ENCODE results near the gene ENO3.

Gene ENO3

GRCh38 chr17:4973256-4974114 is 22.6 kb downstream of the ENO3 start:
- DNase-seq (ENCODE audit: low read depth) = no peak

GRCh38 chr17:4974115-4974670 is 23.3 kb downstream of the ENO3 start:
- DNase-seq (ENCODE audit: low read depth) = no peak

- DNase-seq (ENCODE audit: low read depth) = no peak
Measured at GRCh38 chr17:4978726-4979125, 27.8 kb downstream of the ENO3 start.

- no peak for DNase-seq (ENCODE audit: low read depth)
Measured at GRCh38 chr17:4980644-4981216, 29.8 kb downstream of the ENO3 start.

GRCh38 chr17:4982305-4982704 is 31.4 kb downstream of the ENO3 start:
- no peak for DNase-seq (ENCODE audit: low read depth)

GRCh38 chr17:4986403-4986802 is 35.5 kb downstream of the ENO3 start:
- no peak for DNase-seq (ENCODE audit: low read depth)

GRCh38 chr17:4986951-4987766 is 36.2 kb downstream of the ENO3 start, which contains the start of gene CAMTA2:
Gene CAMTA2, minus strand, starts transcription at chr17:4987675. Its CDS starts 1,453 bp downstream, at chr17:4986222.
- DNase-seq (ENCODE audit: low read depth) = peak; percentile 84

GRCh38 chr17:4987767-4988567 is 37.0 kb downstream of the ENO3 start:
- DNase-seq (ENCODE audit: low read depth) = no peak

GRCh38 chr17:4994081-4994595 is 43.2 kb downstream of the ENO3 start:
- no peak for DNase-seq (ENCODE audit: low read depth)

GRCh38 chr17:4997302-4998026 is 46.5 kb downstream of the ENO3 start, which contains the start of the genes INCA1 and KIF1C:
Gene INCA1, minus strand, starts transcription at chr17:4997522. Its CDS starts 3,085 bp downstream, at chr17:4994437.
Gene KIF1C, plus strand, starts transcription at chr17:4997950. Its CDS starts 2,297 bp downstream, at chr17:5000247.
- peak; percentile 81 for DNase-seq (ENCODE audit: low read depth)

GRCh38 chr17:4998027-4998731 is 47.3 kb downstream of the ENO3 start:
- no peak for DNase-seq (ENCODE audit: low read depth)

- no peak for DNase-seq (ENCODE audit: low read depth)
Measured at GRCh38 chr17:4998732-4999429, 48.0 kb downstream of the ENO3 start.

GRCh38 chr17:4999430-5000093 is 48.6 kb downstream of the ENO3 start:
- no peak for DNase-seq (ENCODE audit: low read depth)

GRCh38 chr17:5000237-5000639 is 49.3 kb downstream of the ENO3 start:
- no peak for DNase-seq (ENCODE audit: low read depth)

GRCh38 chr17:5002121-5002788 is 51.3 kb downstream of the ENO3 start:
- no peak for DNase-seq (ENCODE audit: low read depth)

GRCh38 chr17:5003214-5003867 is 52.4 kb downstream of the ENO3 start:
- no peak for DNase-seq (ENCODE audit: low read depth)

Measured in stimulated activated CD8-positive, alpha-beta memory T cell treated with anti-CD3 and anti-CD28 coated beads, Interleukin-4, amount 100 ng/mL, for 24 hours (primary cell).